AG04450 (cell line): Measurements from ENCODE around the gene MSANTD4. TPM values are rescaled to one million over a fixed set of nuclear protein-coding genes. Genes with fewer than 3 reads are reported as not detected.

Experiments used
- CTCF ChIA-PET: fragments of 300-600, 350-600 bp; formaldehyde crosslinking; extraction: SDS; loops from one replicate; lab custom pipeline; 2022; ENCODE audit warnings: antibody characterized with exemption, inconsistent platforms; lab: Charles Lee
- POLR2A ChIA-PET: fragments of 350-600 bp; formaldehyde crosslinking; extraction: SDS; loops from one replicate; lab custom pipeline; 2021; ENCODE audit warnings: antibody characterized with exemption, inconsistent platforms; lab: Yijun Ruan, JAX
- DNase-seq: peaks from one replicate; pipeline ENCODE4 v3.0.0-alpha.2; 2011; ENCODE audit warnings: low read depth, low spot score
- H3K27ac ChIP-seq: one replicate; pipeline ENCODE4 v1.5.1; 2012; ENCODE audit warnings: low read depth, low read length, control low read depth
- H3K27me3 ChIP-seq: one replicate; pipeline ENCODE4 v1.6.0; 2012; ENCODE audit warnings: low read length; ENCODE audit not compliant: control insufficient read depth, insufficient read depth
- H3K4me3 ChIP-seq: 2 replicates; pipeline ENCODE4 v1.5.1; 2011; ENCODE audit warnings: mild to moderate bottlenecking, low read depth, low read length, control low read depth
- H3K9me3 ChIP-seq: 2 replicates; pipeline ENCODE4 v1.5.1; 2012; ENCODE audit warnings: low read length; ENCODE audit not compliant: control insufficient read depth, insufficient read depth
- CTCF ChIP-seq: IDR thresholded peaks from 2 replicates; pipeline ENCODE4 v1.5.1; 2011; ENCODE audit warnings: low read depth, low read length, control low read depth, inconsistent platforms
- polyA plus RNA-seq: library from polyadenylated mRNA; depleted of rRNA; stranded (reverse); fragments of >200 nt; gene quantifications from 2 replicates; pipeline ENCODE4 v1.2.3, GENCODE V29; 2011

Gene MSANTD4
- polyA plus RNA-seq, 1 experiment, result 29.0 TPM

- CTCF ChIA-PET, result no interaction called here
- Histone ChIP-seq H3K27ac (no peak overlapping the region), H3K4me3 (no peak overlapping the region), H3K9me3 (no peaks in the 10 kb centered on the region), H3K27me3 (no peaks in the 10 kb centered on the region)
- POLR2A ChIA-PET, result no interaction called here
- no peak for DNase-seq
- TF ChIP-seq CTCF, result no peak
These were observed 25.6 kb upstream of the MSANTD4 start for GRCh38 chr11:106047631-106048030.

GRCh38 chr11:106043540-106043939 is 21.5 kb upstream of the MSANTD4 start:
- Histone ChIP-seq H3K27ac (no peak overlapping the region), H3K27me3 (no peaks in the 10 kb centered on the region), H3K4me3 (no peak overlapping the region), H3K9me3 (no peaks in the 10 kb centered on the region)
- CTCF ChIA-PET, result no interaction called here
- POLR2A ChIA-PET, result no interaction called here
- no peak for TF ChIP-seq CTCF
- DNase-seq, result no peak

- no peak overlapping the region for H3K4me3 ChIP-seq
- H3K27me3 ChIP-seq, result no peaks in the 10 kb centered on the region
- no peak overlapping the region for H3K27ac ChIP-seq
- TF ChIP-seq CTCF, result no peak
- DNase-seq, result no peak
- POLR2A ChIA-PET, result no interaction called here
- H3K9me3 ChIP-seq, result no peaks in the 10 kb centered on the region
- CTCF ChIA-PET, result no interaction called here
These were observed 10.8 kb upstream of the MSANTD4 start for GRCh38 chr11:106032861-106033260.

GRCh38 chr11:106031936-106032335 is 9.9 kb upstream of the MSANTD4 start:
- H3K27ac ChIP-seq, result no peak overlapping the region
- DNase-seq, result no peak
- CTCF ChIA-PET, result no interaction called here
- POLR2A ChIA-PET, result no interaction called here
- no peaks in the 10 kb centered on the region for H3K9me3 ChIP-seq
- TF ChIP-seq CTCF, result no peak
- H3K4me3 ChIP-seq, result no peak overlapping the region
- H3K27me3 ChIP-seq, result no peaks in the 10 kb centered on the region

GRCh38 chr11:106031202-106031810 is 9.3 kb upstream of the MSANTD4 start:
- Histone ChIP-seq H3K9me3 (no peaks in the 10 kb centered on the region), H3K27ac (no peak overlapping the region), H3K27me3 (no peaks in the 10 kb centered on the region), H3K4me3 (no peak overlapping the region)
- TF ChIP-seq CTCF, result no peak
- ChIA-PET POLR2A (no interaction called here), CTCF (no interaction called here)
- DNase-seq, result no peak
